SHP77 (cell line): ENCODE results near the gene ST13.
"Not testable (repeated sequence)": the region's sequence is repeated elsewhere in the genome, so short reads cannot be mapped to it uniquely, and the experiment has no call there.

Experiments used
- DNase-seq, 2 experiments: peaks; one replicate each; lab custom pipeline; 2025; lab: John Stamatoyannopoulos, UW

The ST13 gene

GRCh38 chr22:40838486-40838885, 18.0 kb downstream of the ST13 start:
- no peak for DNase-seq

- DNase-seq, result no peak
Observed at GRCh38 chr22:40834619-40835018, 21.8 kb downstream of the ST13 start.

- DNase-seq, result no peak
Observed at GRCh38 chr22:40829131-40829530, 27.3 kb downstream of the ST13 start.

- no peak for DNase-seq
Observed at GRCh38 chr22:40826984-40827741, 29.3 kb downstream of the ST13 start.

- not testable (repeated sequence) for DNase-seq
Observed at GRCh38 chr22:40826292-40826691, 30.1 kb downstream of the ST13 start.

- no peak for DNase-seq
Observed at GRCh38 chr22:40823426-40823825, 33.0 kb downstream of the ST13 start.

- no peak for DNase-seq
Observed at GRCh38 chr22:40819599-40820140, 36.8 kb downstream of the ST13 start.

- peak; percentile 77 to 83 for DNase-seq
Observed at GRCh38 chr22:40818747-40819598, 37.5 kb downstream of the ST13 start, which contains the start of gene SLC25A17. Gene SLC25A17 (minus strand): TSS chr22:40819346. CDS start chr22:40819248, 98 bp downstream.

- DNase-seq, result no peak
Observed at GRCh38 chr22:40818192-40818746, 38.2 kb downstream of the ST13 start.

GRCh38 chr22:40817737-40818136, 38.7 kb downstream of the ST13 start:
- DNase-seq, result no peak

GRCh38 chr22:40813912-40814315, 42.5 kb downstream of the ST13 start:
- DNase-seq, result no peak

GRCh38 chr22:40808018-40808841, 48.2 kb downstream of the ST13 start:
- DNase-seq, result no peak

- DNase-seq, result no peak
Observed at GRCh38 chr22:40806711-40807110, 49.7 kb downstream of the ST13 start.

- no peak for DNase-seq
Observed at GRCh38 chr22:40805699-40806203, 50.7 kb downstream of the ST13 start.

- no peak for DNase-seq
Observed at GRCh38 chr22:40805239-40805638, 51.2 kb downstream of the ST13 start.

- no peak for DNase-seq
Observed at GRCh38 chr22:40803321-40803720, 53.1 kb downstream of the ST13 start.

GRCh38 chr22:40799008-40799407, 57.4 kb downstream of the ST13 start:
- no peak for DNase-seq

- no peak for DNase-seq
Observed at GRCh38 chr22:40797427-40797826, 59.0 kb downstream of the ST13 start.

GRCh38 chr22:40792451-40792850, 64.0 kb downstream of the ST13 start:
- no peak for DNase-seq

- DNase-seq, result no peak
Observed at GRCh38 chr22:40791241-40791640, 65.2 kb downstream of the ST13 start.

GRCh38 chr22:40789131-40789530, 67.3 kb downstream of the ST13 start:
- no peak for DNase-seq
